Activated CD4-positive, alpha-beta T cell treated with anti-CD3 and anti-CD28 coated beads, Interleukin-2, amount 50 U/mL, for 48 hours (primary cell): ENCODE data around the gene TERT.
"Not testable (repeated sequence)": the region's sequence is repeated elsewhere in the genome, so short reads cannot be mapped to it uniquely, and the experiment has no call there.

Experiments
- DNase-seq, 2 experiments: peaks; one replicate each; pipeline ENCODE4 v3.0.0-alpha.2; 2020

TERT gene

GRCh38 chr5:1277781-1278180, 17.1 kb downstream of the TERT start:
- DNase-seq = no peak

GRCh38 chr5:1277331-1277730, 17.5 kb downstream of the TERT start:
- no peak for DNase-seq

- DNase-seq = no peak
Measured at GRCh38 chr5:1276930-1277329, 17.9 kb downstream of the TERT start.

GRCh38 chr5:1275397-1276391, 19.2 kb downstream of the TERT start:
- DNase-seq = not testable (repeated sequence)

- no peak for DNase-seq
Measured at GRCh38 chr5:1274471-1274870, 20.4 kb downstream of the TERT start.

GRCh38 chr5:1273745-1274144, 21.1 kb downstream of the TERT start:
- no peak for DNase-seq

GRCh38 chr5:1272201-1272600, 22.7 kb downstream of the TERT start:
- no peak for DNase-seq

GRCh38 chr5:1270933-1271914, 23.6 kb downstream of the TERT start:
- DNase-seq = no peak

- no peak for DNase-seq
Measured at GRCh38 chr5:1270426-1270825, 24.4 kb downstream of the TERT start.

GRCh38 chr5:1268666-1269065, 26.2 kb downstream of the TERT start:
- DNase-seq = peak; percentile 33 to 44

- DNase-seq = no peak
Measured at GRCh38 chr5:1268056-1268455, 26.8 kb downstream of the TERT start.

- DNase-seq = not testable (repeated sequence)
Measured at GRCh38 chr5:1267464-1267863, 27.4 kb downstream of the TERT start.

- DNase-seq = no peak
Measured at GRCh38 chr5:1266791-1267190, 28.1 kb downstream of the TERT start.

GRCh38 chr5:1265461-1266455, 29.1 kb downstream of the TERT start:
- no peak for DNase-seq

GRCh38 chr5:1265026-1265425, 29.8 kb downstream of the TERT start:
- DNase-seq = no peak

- no peak for DNase-seq
Measured at GRCh38 chr5:1264211-1264610, 30.7 kb downstream of the TERT start.

- DNase-seq = no peak
Measured at GRCh38 chr5:1262381-1262780, 32.5 kb downstream of the TERT start.

GRCh38 chr5:1261643-1262042, 33.2 kb downstream of the TERT start:
- DNase-seq = no peak

GRCh38 chr5:1259806-1260480, 34.9 kb downstream of the TERT start:
- no peak for DNase-seq

GRCh38 chr5:1257841-1258240, 37.0 kb downstream of the TERT start:
- DNase-seq = no peak

GRCh38 chr5:1257363-1257762, 37.5 kb downstream of the TERT start:
- no peak for DNase-seq

GRCh38 chr5:1256776-1257175, 38.1 kb downstream of the TERT start:
- no peak for DNase-seq
